EH (cell line): Measurements from ENCODE around the gene DNAJC17.
A peak's percentile ranks its signal among the peaks of the same experiment; 100 is the strongest.

Source experiments
- DNase-seq: peaks from one replicate; pipeline ENCODE4 v3.0.0-alpha.2; 2015; ENCODE audit warnings: low read depth

Gene DNAJC17

GRCh38 chr15:40789999-40790398 is 17.3 kb downstream of the DNAJC17 start:
- no peak for DNase-seq

- DNase-seq, result no peak
Measured at GRCh38 chr15:40789119-40789518, 18.2 kb downstream of the DNAJC17 start.

GRCh38 chr15:40787991-40788390 is 19.3 kb downstream of the DNAJC17 start:
- DNase-seq, result no peak

- DNase-seq, result peak; percentile 79
Measured at GRCh38 chr15:40787344-40787841, 19.9 kb downstream of the DNAJC17 start.

- DNase-seq, result no peak
Measured at GRCh38 chr15:40785814-40786213, 21.5 kb downstream of the DNAJC17 start.

- DNase-seq, result no peak
Measured at GRCh38 chr15:40785164-40785563, 22.1 kb downstream of the DNAJC17 start.

GRCh38 chr15:40782609-40783227 is 24.6 kb downstream of the DNAJC17 start:
- peak; percentile 35 for DNase-seq

- peak; percentile 64 for DNase-seq
Measured at GRCh38 chr15:40776537-40777141, 30.6 kb downstream of the DNAJC17 start.

- DNase-seq, result no peak
Measured at GRCh38 chr15:40775740-40776536, 31.3 kb downstream of the DNAJC17 start.

- DNase-seq, result no peak
Measured at GRCh38 chr15:40775007-40775406, 32.3 kb downstream of the DNAJC17 start.

- no peak for DNase-seq
Measured at GRCh38 chr15:40773902-40774301, 33.4 kb downstream of the DNAJC17 start.

GRCh38 chr15:40773496-40773895 is 33.8 kb downstream of the DNAJC17 start:
- no peak for DNase-seq

GRCh38 chr15:40772014-40772413 is 35.3 kb downstream of the DNAJC17 start:
- no peak for DNase-seq

- no peak for DNase-seq
Measured at GRCh38 chr15:40771242-40771641, 36.0 kb downstream of the DNAJC17 start.

GRCh38 chr15:40770147-40770721 is 37.0 kb downstream of the DNAJC17 start:
- no peak for DNase-seq

GRCh38 chr15:40769274-40770146 is 37.8 kb downstream of the DNAJC17 start, which contains the start of gene C15orf62:
Gene C15orf62 (plus strand): TSS chr15:40769980. CDS start chr15:40770496, 516 bp downstream.
- peak; percentile 57 for DNase-seq

GRCh38 chr15:40768521-40769273 is 38.6 kb downstream of the DNAJC17 start:
- no peak for DNase-seq

- no peak for DNase-seq
Measured at GRCh38 chr15:40767838-40768500, 39.3 kb downstream of the DNAJC17 start.

- peak; percentile 57 for DNase-seq
Measured at GRCh38 chr15:40766906-40767837, 40.1 kb downstream of the DNAJC17 start.
